SH-SY5Y (cell line): Measurements from ENCODE around the gene SAXO1.

ENCODE experiments used
- GATA2 ChIP-seq: IDR thresholded peaks from 2 replicates; pipeline ENCODE4 v1.6.1; 2011; ENCODE audit warnings: mild to moderate bottlenecking, low read depth, low read length
- GATA3 ChIP-seq: IDR thresholded peaks from 2 replicates; pipeline ENCODE4 v1.6.1; 2011; ENCODE audit warnings: low read depth, mild to moderate bottlenecking, low read length, moderate library complexity

SAXO1 gene

GRCh38 chr9:18922161-18922885 is 110.7 kb downstream of the SAXO1 start:
- TF ChIP-seq GATA3 (no peak), GATA2 (no peak)

GRCh38 chr9:18921366-18922075 is 111.5 kb downstream of the SAXO1 start:
- TF ChIP-seq GATA3 = no peak
- TF ChIP-seq GATA2 = no peak

- TF ChIP-seq GATA3 = no peak
- no peak for TF ChIP-seq GATA2
Observed at GRCh38 chr9:18920141-18921084, 112.6 kb downstream of the SAXO1 start.

DNA sequence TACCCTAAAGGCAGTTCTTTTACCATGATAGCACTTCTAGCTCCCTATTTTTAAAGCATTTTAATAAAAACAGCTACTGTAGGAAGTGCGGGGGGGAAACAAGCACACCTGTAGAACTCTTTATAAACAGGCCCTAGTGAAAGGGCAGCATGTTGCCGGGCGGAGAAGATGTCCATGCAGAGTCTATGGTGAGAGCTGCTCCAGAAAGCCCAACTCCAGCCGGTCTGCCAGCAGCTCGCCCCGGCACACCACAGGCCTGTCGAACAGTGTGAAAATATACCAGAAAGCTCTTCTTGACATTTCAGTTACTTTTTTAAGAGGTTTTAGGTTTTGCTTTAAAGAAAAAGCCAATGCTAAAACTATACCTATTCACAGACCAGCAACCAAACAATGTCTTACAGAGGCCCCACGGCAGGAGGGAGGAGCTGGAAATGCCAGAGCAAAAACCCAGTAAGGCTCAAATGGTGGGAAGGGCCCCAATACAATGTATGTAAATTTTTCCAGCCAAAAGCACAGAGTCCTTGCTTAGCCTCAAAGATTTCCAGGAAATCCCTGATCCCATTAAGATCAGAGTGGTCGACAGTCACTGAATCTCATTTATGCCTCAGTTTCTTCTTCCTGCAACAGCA is 121.2 kb downstream of the SAXO1 start:
- TF ChIP-seq GATA3 (no peak), GATA2 (no peak)

DNA sequence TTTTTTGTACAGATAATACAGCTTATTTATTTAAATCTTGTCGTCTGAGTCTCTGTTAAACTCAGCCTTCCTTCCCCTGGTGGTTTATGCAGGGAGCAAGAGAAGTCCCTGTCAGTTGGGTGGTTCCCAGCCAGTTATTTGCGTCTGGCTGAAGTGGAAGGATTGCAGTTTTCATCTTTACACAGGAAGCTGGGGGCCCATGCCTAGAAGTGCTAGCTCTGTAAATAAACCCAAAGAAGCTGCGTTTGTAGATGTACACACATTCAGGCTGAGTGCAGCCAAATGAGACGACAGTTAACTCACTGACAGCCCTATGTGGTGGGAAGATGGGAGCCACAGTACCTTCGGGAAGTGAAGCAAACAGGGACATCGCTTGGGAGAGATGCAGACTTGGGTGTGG is 122.1 kb downstream of the SAXO1 start:
- no peak for TF ChIP-seq GATA2
- no peak for TF ChIP-seq GATA3

DNA sequence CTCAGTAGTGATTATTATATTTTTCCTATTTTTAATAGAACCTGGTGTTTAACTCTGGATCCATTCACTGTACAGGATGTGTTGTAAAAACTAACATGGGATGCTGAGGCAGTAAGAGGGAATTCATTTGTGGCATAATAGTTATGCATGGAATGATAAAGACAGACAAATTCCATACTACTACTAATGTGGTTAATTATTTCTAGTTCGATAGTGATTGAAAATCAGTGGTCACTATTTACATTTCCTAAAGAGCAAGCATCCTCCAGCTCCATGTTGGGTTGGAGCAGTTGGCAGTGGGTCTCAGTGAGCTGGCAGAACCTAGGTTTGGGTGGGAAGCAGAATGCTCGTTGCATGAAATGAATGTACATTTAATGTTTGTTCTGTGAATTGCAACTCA is 122.6 kb downstream of the SAXO1 start:
- no peak for TF ChIP-seq GATA2
- TF ChIP-seq GATA3 = no peak

DNA sequence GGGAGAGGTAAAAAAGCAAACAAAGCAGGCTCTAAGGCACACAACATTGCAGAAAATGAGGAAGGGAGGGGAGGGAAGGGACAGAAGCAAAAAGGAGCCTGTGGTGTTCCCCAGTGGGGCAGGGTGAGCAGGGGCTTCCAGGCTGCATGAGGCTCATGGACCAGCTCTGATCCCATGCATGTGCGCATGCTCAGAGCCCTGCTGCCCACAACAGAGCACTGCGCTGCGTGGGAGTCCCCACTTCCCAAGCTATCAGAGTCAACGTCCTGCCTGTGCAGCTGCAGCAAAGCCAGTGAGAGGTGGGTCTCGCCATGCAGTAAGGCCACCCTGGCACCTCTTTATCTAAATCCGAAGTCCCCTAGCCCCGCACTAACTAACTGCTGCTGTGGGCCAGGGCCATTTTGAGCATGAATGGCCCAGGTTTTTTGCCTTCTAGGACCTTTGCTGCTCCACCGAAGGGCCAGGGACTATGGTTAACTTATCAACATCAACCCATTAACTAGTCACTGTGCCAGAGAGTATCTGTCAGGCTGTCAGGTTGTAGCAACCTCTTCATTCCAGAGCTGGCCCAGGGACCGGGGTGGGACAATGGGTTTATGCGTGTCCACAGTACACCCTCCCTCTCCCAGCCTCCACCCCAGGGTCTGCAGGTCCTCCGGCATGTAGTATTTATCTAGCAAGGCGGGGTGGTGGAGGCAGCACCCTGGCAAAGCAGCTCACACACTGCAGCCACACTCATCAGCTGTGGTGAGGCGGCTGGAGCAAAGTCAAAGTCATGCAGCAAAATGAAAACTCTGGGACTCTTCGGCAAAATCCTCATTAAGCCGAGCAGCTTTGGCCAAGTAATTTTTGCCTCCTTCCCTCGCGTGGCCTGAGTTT is 123.6 kb downstream of the SAXO1 start:
- TF ChIP-seq GATA2 (no peak), GATA3 (no peak)

- no peak for TF ChIP-seq GATA3
- no peak for TF ChIP-seq GATA2
Observed at GRCh38 chr9:18907927-18908625, 124.9 kb downstream of the SAXO1 start.

GRCh38 chr9:18906656-18907395 is 126.2 kb downstream of the SAXO1 start:
- no peak for TF ChIP-seq GATA2
- TF ChIP-seq GATA3 = no peak

DNA sequence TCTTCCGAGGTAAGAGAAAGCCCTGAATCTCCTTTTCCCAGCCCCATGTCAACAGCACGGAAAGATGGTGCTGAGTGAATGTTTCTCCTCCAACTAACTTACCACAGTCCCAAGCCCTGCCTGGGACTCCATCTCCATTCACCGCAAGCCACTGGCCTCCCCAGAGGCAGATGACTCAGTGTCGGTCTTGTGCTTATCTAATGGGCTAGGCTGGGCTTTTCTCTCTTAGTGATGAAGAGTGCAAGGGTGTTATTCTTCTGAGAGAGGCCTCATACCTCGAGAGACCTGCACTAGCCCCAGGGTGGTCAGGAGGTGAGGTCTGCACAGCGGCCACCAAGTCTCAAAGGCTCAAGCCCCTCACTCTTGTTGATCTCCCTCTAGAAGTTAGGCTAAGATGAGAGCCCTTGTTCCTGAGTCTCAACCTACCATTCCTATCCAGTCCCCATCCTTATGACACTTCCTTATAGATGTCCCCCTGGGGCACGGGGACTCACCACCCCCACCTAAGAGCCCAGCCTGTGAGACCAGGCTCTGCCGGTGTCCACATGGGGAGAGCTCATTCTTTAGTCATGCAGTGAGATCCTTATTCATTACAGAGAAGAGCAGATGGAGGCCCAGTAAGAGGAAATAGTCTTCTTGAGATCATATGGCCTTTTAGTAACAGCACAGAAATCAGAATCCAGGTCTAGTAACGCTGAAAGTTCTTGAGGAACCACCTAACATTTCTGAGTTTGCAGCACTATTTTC is 127.0 kb downstream of the SAXO1 start:
- TF ChIP-seq GATA3 = no peak
- TF ChIP-seq GATA2 = no peak
